Type B pancreatic cell (in vitro differentiated cells): ENCODE data around the gene EIF6. TPM values are rescaled to one million over a fixed set of nuclear protein-coding genes. Genes with fewer than 3 reads are reported as not detected.

Experiments used
- DNase-seq: peaks from one replicate; pipeline ENCODE4 v3.0.0; 2021; ENCODE audit warnings: mixed read lengths; ENCODE audit not compliant: unreplicated experiment; ENCODE audit errors: extremely low spot score
- H3K27ac Mint-ChIP-seq: 2 replicates; pipeline ENCODE4 v1.8.0; 2021; ENCODE audit warnings: mild to moderate bottlenecking, mixed read lengths
- H3K27me3 Mint-ChIP-seq: 2 replicates; pipeline ENCODE4 v1.8.0; 2021; ENCODE audit warnings: mixed read lengths
- H3K36me3 Mint-ChIP-seq: 2 replicates; pipeline ENCODE4 v1.8.0; 2021; ENCODE audit warnings: mixed read lengths
- H3K4me1 Mint-ChIP-seq: one replicate; pipeline ENCODE4 v1.8.0; 2021; ENCODE audit warnings: mixed read lengths; ENCODE audit not compliant: unreplicated experiment
- H3K4me3 Mint-ChIP-seq: 2 replicates; pipeline ENCODE4 v1.8.0; 2021; ENCODE audit warnings: mild to moderate bottlenecking, mixed read lengths
- H3K9me3 Mint-ChIP-seq: 2 replicates; pipeline ENCODE4 v1.8.0; 2021; ENCODE audit warnings: mixed read lengths
- total RNA-seq: library from RNA; stranded (reverse); gene quantifications from 2 replicates; pipeline ENCODE4 v1.2.1, GENCODE V29; 2021; ENCODE audit warnings: low replicate concordance
- TF ChIP-seq, protein P1 (sequence below): fragments of 200-600 bp; sonication (generic); conservative IDR thresholded peaks from 2 replicates; pipeline ENCODE4 v1.5.0; 2021; ENCODE audit warnings: antibody characterized with exemption, mild to moderate bottlenecking

Gene EIF6
- total RNA-seq, 1 donor from 2014 or later: 124 TPM

DNA sequence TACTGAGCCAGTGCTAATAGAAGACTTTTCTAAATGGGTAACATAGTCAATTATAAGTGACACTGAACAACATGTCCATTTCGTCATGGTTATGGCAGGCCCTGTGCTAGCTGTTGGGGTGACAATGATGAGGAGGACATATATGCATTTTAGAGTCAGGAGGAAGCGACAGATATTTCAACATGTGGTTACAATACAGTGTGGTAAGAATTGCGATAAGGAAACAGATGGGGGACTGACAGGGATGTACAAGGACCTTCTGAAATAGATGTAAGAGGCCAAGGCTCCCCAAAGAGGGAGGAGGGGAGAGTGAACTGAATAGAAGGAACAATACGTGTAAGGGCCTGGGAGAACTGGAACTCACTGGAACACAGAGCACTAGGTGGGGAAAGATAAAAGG lies 46.4 kb downstream of the EIF6 start:
- no peak for DNase-seq
- Mint-ChIP-seq H3K9me3 (no peaks in the 10 kb centered on the region), H3K27me3 (no peaks in the 10 kb centered on the region), H3K36me3 (no peaks in the 10 kb centered on the region), H3K4me3 (no peak overlapping the region), H3K27ac (no peak overlapping the region), H3K4me1 (no peaks in the 10 kb centered on the region)
- TF ChIP-seq, protein P1, sequence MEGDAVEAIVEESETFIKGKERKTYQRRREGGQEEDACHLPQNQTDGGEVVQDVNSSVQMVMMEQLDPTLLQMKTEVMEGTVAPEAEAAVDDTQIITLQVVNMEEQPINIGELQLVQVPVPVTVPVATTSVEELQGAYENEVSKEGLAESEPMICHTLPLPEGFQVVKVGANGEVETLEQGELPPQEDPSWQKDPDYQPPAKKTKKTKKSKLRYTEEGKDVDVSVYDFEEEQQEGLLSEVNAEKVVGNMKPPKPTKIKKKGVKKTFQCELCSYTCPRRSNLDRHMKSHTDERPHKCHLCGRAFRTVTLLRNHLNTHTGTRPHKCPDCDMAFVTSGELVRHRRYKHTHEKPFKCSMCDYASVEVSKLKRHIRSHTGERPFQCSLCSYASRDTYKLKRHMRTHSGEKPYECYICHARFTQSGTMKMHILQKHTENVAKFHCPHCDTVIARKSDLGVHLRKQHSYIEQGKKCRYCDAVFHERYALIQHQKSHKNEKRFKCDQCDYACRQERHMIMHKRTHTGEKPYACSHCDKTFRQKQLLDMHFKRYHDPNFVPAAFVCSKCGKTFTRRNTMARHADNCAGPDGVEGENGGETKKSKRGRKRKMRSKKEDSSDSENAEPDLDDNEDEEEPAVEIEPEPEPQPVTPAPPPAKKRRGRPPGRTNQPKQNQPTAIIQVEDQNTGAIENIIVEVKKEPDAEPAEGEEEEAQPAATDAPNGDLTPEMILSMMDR: no peak

DNA sequence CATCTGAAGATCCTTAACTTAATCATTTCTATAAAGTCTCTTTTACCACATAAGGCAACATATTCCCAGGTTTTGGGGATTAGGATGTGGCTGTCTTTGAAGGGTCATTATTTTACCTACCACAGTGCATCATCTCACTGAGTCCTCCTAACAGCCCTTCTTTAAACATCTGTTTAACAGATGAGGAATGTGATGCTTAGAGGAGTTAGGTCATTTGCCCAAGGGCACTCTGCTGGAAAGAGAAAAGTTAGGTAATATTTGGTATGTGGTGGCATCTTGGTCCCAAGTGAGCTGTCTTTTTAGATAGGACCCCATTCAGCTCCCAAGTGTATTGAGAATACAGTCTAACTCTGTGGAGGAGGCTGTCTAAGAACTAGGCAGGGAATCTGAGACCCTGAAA lies 47.1 kb downstream of the EIF6 start:
- no peak overlapping the region for H3K4me3 Mint-ChIP-seq
- H3K9me3 Mint-ChIP-seq: no peaks in the 10 kb centered on the region
- no peak overlapping the region for H3K27ac Mint-ChIP-seq
- no peaks in the 10 kb centered on the region for H3K4me1 Mint-ChIP-seq
- H3K27me3 Mint-ChIP-seq: no peaks in the 10 kb centered on the region
- TF ChIP-seq, protein P1: no peak
- no peak for DNase-seq
- no peaks in the 10 kb centered on the region for H3K36me3 Mint-ChIP-seq

DNA sequence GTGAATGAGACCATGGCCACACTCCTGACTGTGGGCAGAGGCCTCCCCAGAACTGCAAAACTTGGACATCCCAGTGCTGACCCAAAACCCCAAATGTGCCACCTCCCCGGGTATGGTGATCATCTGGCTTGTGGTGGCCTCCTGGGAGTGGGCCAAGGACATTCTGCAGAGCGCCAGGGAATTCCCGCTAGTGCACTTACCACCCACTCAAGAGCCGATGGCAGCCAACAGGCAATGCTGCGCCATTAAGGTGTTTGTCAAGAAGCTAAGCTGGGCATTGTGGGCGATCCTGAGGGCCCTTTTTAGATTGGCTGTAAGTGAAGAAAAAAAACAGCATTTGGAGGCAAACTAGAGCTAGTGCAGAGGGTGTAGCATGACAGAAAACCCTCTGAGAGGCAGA lies 48.7 kb downstream of the EIF6 start:
- TF ChIP-seq, protein P1: no peak
- Mint-ChIP-seq H3K4me3 (no peak overlapping the region), H3K27ac (no peak overlapping the region), H3K4me1 (no peaks in the 10 kb centered on the region), H3K9me3 (no peaks in the 10 kb centered on the region), H3K27me3 (peaks cover 3% of the 10 kb centered on the region), H3K36me3 (no peaks in the 10 kb centered on the region)
- no peak for DNase-seq

DNA sequence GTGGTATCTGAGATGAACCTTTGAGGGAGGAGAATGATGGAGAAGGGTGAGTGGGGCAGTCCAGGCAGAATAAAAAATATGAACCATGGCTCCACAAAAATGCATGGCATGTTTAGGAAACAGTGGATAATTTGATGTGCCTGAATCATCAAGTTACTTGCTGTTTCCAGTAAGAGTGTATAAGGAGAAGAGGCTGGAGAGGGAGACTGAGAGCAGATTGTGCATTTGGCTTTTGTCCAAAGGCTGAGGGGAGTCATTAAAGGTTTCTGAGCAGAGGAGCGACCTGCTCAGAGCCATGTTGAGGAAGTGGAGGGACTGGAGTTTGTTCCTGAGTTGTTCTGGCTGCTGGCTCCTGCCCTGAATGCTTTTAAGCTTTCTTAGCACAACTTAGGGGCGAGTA lies 52.0 kb downstream of the EIF6 start:
- H3K4me1 Mint-ChIP-seq: no peaks in the 10 kb centered on the region
- no peak for DNase-seq
- TF ChIP-seq, protein P1: no peak
- H3K27me3 Mint-ChIP-seq: peaks cover 29% of the 10 kb centered on the region
- no peaks in the 10 kb centered on the region for H3K9me3 Mint-ChIP-seq
- H3K36me3 Mint-ChIP-seq: no peaks in the 10 kb centered on the region
- H3K27ac Mint-ChIP-seq: no peak overlapping the region
- no peak overlapping the region for H3K4me3 Mint-ChIP-seq

Other genes starting within 250 kb of the EIF6 start
- gene TRPC4AP, start 192.0 kb downstream of the EIF6 start, total RNA-seq: 102 TPM in 2 replicates
- gene EDEM2, start 137.4 kb downstream of the EIF6 start, total RNA-seq: 27.3 and 33.1 TPM in 2 replicates
- 0.76 and 5.8 TPM in 2 replicates for gene PROCR, start 112.7 kb downstream of the EIF6 start, total RNA-seq
- 2.2 and 2.6 TPM in 2 replicates for gene MMP24, start 58.1 kb downstream of the EIF6 start, total RNA-seq
- gene MMP24OS, start 6.7 kb downstream of the EIF6 start, total RNA-seq: 63.1 and 77.1 TPM in 2 replicates
- gene FAM83C, start 7.7 kb upstream of the EIF6 start, total RNA-seq: not detected in 2 replicates
- gene UQCC1, start 127.2 kb upstream of the EIF6 start, total RNA-seq: 41.3 and 62.4 TPM in 2 replicates
- gene GDF5, start 153.5 kb upstream of the EIF6 start, total RNA-seq: 1.3 TPM in 1 of 2 replicates, not detected in the other
- 48.7 and 57.1 TPM in 2 replicates for gene CEP250, start 170.8 kb upstream of the EIF6 start, total RNA-seq
- gene C20orf173, start 244.9 kb upstream of the EIF6 start, total RNA-seq: not detected in 2 replicates